CD1c-positive myeloid dendritic cell (primary cell): ENCODE measurements around the gene NPFFR2.
"Not testable (repeated sequence)": the region's sequence is repeated elsewhere in the genome, so short reads cannot be mapped to it uniquely, and the experiment has no call there.

Experiments
- DNase-seq: peaks from one replicate; pipeline ENCODE4 v3.0.0-alpha.2; 2016; ENCODE audit errors: extremely low spot score

The NPFFR2 gene

DNA sequence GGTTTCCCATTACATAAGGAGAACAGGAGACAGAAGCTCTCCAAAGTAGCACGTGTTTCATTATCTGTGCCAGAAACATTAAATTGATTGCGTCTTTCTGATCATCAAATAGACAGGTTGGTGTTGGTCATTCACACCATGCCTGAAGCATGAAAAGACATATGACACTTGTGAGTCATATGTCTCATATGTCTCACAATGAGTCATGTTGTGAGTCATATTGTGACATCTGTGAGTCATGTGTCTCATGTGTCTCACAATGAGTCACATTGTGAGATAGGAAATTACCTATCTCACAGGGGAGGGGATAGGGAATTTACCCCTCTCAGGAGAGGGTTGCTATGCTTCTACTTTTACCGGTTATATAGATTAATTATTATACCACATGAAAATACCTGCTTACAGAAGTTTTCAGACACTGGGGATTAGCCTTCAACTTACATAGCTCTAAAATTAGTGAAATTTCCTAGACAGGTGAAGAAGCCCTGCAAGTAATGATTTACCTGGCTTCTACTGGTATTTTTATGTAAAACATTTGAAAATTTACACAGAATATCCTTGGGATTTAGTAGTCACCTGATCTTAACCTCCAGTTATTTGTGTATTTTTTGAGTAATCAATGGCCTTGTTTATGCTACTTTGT, 80.8 kb downstream of the NPFFR2 start:
- no peak for DNase-seq

DNA sequence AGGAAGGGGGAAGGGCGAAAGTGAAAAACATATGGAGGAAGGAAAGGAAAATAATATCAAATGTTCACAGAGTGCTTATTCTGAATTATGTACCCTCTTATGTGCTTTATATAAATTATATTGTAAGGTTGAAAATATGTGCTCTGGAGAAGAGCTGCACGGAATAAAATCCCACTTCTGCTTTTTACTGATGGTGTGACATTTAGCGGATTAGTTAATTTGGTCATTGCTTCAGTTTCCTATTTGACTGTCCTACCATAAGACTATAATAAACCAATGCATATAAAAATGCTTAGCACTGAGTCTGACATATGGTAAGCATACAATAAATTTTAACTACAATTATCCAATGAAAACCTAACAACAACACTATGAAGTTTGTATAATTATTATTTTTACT, 86.2 kb downstream of the NPFFR2 start:
- DNase-seq = no peak

DNA sequence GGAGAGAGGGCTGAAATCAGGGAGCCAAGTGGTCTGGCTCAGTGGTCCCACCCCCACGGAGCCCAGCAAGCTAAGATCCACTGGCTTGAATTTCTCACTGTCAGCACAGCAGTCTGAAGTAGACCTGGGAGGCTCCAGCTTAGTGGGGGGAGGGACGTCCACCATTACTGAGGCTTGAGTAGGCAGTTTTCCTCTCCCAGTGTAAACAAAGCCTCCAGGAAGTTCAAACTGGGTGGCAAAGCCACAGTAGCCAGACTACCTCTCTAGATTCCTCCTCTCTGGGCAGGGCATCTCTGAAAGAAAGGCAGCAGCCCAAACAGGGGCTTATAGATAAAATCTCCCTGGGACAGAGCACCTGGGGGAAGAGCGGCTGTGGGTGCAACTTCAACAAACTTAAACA, 88.1 kb downstream of the NPFFR2 start:
- DNase-seq = no peak

DNA sequence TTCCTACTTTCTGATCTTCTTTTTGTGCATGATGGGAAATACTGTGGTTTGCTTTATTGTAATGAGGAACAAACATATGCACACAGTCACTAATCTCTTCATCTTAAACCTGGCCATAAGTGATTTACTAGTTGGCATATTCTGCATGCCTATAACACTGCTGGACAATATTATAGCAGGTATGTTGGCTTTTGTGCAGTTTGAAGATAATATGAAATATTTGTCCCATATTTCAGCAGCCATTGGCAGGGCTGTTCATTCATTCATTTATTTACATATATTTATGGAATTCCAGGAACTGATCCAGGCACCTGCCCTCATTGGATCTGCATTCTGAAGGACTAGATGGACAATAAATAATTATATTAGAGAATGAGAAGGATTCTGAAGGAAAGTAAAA, 96.9 kb downstream of the NPFFR2 start:
- no peak for DNase-seq

DNA sequence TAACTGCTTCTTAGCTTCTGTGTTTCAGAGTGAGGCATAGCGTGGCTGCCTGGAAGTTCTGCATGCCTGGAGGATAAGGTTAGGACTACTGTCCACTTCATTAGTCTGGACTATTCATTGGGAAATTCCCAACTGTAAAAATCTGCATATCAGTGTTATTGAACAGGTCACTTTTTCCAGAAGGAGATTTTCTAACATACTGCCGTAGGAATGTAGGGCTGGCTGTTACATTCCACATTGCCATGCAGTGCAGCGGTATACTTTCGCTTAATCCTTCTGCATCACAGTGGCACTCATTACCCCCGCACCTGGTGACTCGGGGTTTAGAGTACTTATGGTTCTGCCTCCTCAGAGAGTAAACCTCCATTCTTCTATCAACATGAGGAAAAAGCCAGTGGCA, 104.6 kb downstream of the NPFFR2 start:
- DNase-seq = no peak

DNA sequence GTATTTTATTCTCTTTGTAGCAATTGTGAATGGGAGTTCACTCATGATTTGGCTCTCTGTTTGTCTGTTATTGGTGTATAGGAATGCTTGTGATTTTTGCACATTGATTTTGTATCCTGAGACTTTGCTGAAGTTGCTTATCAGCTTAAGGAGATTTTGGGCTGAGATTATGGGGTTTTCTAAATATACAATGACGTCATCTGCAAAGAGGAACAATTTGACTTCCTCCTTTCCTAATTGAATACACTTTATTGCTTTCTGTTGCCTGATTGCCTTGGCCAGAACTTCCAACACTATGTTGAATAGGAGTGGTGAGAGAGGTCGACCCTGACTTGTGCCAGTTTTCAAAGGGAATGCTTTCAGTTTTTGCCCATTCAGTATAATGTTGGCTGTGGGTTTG, 108.2 kb downstream of the NPFFR2 start:
- not testable (repeated sequence) for DNase-seq

DNA sequence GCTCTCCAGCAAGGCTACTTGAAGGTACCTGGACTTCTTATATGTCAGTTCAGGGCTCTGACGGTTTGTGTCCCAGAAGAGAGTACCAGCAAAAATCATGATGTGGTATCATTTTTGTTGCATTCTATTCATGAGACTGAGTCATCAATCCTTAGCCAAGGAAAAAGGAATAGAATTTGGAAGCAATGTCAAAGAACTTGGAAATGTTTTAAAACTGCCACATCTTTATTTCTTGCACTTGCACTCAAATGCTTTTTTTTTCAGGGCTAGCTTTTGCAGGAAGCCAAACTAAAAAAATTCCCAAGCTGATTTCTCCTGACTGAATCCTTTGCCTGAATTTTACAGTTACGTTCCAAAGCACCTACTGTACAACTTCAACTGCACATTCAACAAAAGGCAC, 112.4 kb downstream of the NPFFR2 start:
- no peak for DNase-seq

DNA sequence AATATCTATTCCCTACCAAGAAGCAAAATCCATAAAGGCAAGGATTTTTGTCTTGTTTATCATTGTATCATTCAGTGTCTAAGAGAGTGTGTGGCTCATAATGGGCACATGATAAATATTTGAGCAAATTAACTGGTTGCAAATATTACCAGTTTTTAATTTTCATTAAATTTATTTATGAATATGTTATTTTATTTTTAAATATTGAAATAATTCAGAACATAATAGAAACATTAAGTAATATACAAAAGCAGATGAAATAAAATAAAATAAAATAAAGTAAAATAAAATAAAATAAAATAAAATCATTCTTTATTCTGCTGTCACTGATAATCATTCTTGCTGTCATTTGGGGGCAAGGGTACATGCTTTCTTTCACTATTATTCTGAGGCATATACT, 120.9 kb downstream of the NPFFR2 start:
- no peak for DNase-seq

DNA sequence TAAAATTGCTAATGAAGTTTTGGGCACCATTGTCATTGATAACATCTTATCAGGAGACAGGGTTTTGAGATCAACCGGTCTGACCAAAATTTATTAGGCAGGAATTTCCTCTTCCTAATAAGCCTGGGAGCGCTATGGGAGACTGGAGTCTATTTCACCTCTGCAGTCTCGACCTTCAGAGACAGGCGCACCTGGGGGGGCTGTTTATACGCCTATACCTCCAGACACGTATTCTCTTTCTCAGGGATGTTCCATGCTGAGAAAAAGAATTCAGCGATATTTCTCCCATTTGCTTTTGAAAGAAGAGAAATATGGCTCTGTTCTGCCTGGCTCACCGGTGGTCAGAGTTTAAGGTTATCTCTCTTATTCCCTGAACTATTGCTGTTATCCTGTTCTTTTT, 121.8 kb downstream of the NPFFR2 start:
- not testable (repeated sequence) for DNase-seq

DNA sequence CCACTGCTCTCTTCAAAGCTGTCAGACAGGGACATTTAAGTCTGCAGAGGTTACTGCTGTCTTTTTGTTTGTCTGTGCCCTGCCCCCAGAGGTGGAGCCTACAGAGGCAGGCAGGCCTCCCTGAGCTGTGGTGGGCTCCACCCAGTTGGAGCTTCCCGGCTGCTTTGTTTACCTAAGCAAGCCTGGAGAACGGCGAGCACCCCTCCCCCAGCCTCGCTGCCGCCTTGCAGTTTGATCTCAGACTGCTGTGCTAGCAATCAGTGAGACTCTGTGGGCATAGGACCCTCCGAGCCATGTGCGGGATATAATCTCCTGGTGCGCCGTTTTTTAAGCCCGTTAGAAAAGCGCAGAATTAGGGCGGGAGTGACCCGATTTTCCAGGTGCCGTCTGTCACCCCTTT, 137.5 kb downstream of the NPFFR2 start:
- not testable (repeated sequence) for DNase-seq

DNA sequence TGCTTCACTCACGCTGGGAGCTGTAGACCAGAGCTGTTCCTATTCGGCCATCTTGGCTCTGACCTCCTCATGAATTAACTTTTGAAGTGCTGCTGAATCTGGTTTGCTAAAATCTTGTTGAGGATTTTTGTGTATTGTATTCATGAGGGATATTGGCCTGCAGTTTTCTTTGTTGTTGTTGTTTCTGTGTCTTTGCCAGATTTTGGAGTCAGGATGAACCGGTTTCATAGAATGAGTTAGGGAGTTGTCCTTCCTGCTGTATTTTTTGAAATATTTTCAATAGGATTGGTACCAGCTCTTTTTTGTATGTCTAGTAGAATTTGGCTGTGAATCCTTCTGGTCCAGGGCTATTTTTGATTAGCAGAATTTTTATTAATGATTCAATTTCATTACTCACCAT, 138.1 kb downstream of the NPFFR2 start:
- DNase-seq = no peak

DNA sequence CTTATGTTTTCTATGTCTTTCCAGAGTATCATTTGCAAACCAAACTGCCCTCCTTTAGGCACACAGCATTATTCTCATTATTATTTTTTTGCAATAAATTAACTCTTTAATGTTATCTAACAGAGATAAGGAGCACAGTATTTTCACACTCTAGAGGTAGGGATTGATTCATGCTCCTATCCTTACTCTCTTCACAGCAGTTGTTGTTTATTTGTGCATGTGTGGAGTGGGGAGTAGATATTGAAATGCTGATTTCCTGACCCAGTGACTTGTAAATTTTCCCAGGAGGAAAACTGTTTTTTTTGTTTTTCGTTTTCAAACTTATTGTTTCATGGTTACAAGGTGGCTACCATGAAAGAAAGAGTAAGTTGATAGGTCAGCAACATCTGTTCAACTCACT, 140.0 kb downstream of the NPFFR2 start:
- no peak for DNase-seq

DNA sequence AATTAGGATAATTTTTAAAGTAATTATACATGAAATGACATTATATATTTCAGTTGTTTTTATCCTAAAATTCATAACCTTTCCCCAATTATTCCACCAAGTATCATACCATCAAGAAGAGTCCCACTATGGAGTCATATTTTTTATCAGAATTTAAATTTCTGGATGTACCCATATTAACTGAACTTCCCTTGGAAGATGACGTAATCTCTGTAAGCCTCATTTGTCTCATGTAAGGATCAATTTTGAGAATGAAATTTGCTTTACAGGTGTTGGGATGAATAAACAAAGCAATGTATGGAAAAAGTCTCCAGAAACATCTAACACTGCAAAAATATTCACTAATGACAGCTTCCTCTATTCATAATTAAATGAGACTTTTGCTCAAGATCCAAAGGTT, 147.5 kb downstream of the NPFFR2 start:
- DNase-seq = no peak

DNA sequence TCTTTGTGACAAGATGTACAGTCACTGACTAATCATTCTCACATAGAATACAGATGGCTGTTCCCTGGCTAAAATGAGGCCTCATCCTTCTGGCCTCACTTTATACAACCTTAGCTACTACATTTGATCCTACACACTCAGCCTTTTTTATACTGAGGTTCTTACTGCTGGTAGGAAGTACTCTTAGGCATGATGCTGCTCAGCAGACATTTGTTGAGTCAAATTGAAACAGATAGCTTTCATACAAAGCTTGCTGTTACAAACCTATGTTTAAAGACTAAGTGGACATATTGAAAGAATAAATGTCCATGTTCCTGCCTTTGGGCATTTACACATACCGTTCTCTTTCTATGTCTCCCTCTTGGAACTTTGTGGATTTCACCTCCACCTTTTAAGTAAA, 154.9 kb downstream of the NPFFR2 start:
- DNase-seq = no peak

DNA sequence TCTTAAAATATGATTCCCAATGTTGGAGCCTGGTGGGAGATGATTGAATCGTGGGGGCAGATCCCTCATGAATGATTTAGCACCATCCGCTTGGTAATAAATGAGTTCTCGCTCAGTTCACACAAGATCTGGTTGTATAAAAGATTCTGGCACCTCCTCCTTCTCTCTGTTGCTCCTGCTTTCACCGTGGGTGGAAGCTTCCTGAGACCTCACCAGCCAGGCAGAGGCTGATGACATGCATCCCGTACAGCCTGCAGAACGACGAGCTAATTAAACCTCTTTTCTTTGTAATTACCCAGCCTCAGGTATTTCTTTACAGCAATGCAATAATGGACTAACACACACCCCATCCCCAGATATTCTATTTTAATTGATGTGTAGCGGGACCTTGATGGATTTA, 162.2 kb downstream of the NPFFR2 start:
- DNase-seq = no peak

DNA sequence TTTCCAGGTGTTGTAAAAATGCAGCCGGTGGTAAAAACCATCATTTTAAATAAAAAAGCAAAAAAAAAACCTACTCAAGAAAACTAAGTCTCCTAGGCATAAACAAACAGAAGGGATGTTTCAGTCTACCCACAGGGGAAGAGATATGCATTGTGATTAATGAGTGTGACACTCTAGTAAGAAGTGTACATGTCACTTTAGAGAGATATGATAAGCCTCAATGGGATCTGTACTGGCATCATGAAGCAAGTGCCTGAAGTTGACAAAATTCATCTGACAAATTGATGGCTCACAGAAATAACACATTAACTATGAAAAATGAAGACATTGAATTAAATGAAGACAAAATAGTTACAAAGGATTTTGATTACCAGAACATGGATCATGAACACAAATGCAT, 162.7 kb downstream of the NPFFR2 start:
- no peak for DNase-seq
